Inflammatory macrophage (primary cell): ENCODE results near the gene PRDM16.
"Not testable (repeated sequence)": the region's sequence is repeated elsewhere in the genome, so short reads cannot be mapped to it uniquely, and the experiment has no call there.

Source experiments
- DNase-seq, 2 donors: peaks; one replicate each; pipeline ENCODE4 v3.0.0-alpha.2; 2020 to 2022

The PRDM16 gene

GRCh38 chr1:3267550-3268270 is 198.7 kb downstream of the PRDM16 start:
- DNase-seq = no peak

DNA sequence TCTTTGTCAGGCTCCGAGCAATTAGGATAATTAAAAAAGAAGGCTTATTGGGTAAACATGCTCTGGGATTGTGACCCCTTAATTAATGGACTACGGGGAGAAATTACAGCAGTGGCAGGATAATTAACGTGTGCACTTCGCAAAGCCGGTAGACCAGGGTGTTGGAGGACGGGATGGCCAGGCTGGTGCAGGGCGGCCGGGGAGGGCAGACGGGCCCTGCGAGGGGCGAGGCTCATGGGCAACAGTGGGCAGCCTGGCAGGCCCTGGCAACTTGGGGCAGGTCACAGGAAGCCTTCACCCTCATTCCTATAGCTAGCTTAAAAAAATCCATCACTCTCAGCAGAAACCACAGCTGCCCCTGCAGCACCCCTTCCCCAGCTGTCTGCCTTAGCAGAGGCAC is 199.3 kb downstream of the PRDM16 start:
- no peak for DNase-seq

- DNase-seq = no peak
Observed at GRCh38 chr1:3270403-3271245, 201.6 kb downstream of the PRDM16 start.

GRCh38 chr1:3271866-3272265 is 202.9 kb downstream of the PRDM16 start:
- DNase-seq = no peak

GRCh38 chr1:3272321-3273045 is 203.5 kb downstream of the PRDM16 start:
- no peak for DNase-seq

GRCh38 chr1:3273447-3273846 is 204.4 kb downstream of the PRDM16 start:
- no peak for DNase-seq

- DNase-seq = no peak
Observed at GRCh38 chr1:3274972-3275371, 206.0 kb downstream of the PRDM16 start.

- no peak for DNase-seq
Observed at GRCh38 chr1:3275471-3276340, 206.7 kb downstream of the PRDM16 start.

- DNase-seq = no peak
Observed at GRCh38 chr1:3276341-3276800, 207.4 kb downstream of the PRDM16 start.

GRCh38 chr1:3277011-3277471 is 208.0 kb downstream of the PRDM16 start:
- DNase-seq = no peak

DNA sequence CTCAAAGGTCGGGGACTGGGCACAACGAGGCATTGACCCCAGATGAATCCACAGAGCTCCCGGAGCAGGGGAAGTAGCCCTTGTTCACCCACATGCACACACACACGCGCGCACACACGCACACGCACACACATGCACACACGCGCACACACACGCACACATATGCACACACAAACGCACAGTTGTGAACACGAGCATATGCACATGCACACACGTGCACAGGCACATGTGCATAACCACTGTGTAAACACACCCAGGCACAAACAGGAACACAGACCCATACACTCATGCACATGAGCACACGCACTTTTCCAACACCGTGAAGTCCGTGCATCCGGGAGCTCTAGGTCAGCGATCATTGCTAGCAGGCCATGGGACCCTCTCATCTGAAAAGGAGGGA is 208.6 kb downstream of the PRDM16 start:
- no peak for DNase-seq

DNA sequence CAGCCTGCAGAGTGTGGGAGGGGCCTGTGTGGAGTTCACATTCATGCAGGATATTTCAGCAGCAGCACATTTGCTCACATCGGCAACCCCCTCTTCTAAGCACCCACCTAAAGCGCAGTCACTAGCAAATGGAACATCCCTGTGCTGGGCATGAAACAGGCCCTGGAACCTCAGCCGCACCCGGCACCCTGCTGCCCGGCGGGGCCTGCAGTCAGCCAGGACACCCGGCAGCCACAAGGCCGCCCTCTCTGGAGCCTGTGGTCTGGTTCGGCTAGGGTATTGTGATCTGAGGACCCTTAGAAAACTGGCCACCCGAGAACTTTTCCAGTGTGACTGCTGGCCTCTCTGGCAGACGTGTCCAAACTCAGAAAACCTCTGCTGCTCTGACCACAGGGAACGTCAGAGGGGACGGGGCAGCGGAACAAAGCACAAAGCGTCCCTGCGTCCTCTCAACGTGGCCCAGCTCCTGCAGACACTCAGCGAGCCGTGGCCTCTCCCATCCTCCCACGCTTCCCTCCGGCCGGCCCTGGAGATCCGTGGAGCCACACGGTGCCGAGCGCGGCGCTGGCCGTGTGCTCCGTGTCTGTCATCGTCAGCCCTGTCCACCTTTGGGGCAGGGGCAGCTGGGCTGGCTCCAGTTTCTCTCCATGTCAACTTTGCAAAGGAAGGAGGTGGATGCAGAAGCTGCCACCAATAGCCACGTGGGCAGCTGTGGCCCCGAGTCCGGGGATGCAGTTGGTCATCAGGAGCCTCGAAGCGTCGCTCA is 209.6 kb downstream of the PRDM16 start:
- no peak for DNase-seq

DNA sequence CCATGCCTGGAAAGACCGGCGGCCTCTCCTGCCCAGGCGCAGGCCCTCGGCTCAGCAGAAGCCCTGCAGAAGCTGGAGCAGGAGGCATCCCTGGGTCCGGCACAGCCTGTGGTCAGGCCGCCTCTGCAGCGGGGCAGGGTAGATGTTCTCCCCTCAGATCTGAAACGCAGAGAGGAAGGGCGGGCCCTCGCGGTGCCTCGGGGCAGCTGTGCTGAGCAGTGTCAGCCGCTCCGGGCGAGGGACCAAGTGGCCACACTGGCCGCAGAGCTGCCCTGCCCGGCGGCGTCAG is 210.1 kb downstream of the PRDM16 start:
- no peak for DNase-seq

DNA sequence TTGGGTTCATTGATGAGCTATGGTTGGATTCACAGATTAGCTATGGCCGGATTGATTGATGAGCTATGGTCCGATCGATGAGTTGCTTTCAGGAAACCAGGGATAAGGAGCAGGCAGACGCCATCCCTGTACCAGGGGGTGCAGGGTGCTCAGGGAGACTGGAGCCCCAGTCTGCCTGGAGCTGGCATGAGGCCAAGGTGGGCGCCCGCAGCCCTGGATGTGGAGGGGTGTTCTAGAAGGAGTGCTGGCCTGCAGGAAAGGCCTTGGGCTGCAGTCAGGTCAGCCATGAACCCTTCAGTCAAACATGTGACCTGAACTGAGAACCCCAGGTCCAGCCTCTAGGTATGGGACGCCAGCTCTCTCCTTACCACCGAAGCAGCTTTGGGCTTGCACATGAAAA is 212.7 kb downstream of the PRDM16 start:
- no peak for DNase-seq

DNA sequence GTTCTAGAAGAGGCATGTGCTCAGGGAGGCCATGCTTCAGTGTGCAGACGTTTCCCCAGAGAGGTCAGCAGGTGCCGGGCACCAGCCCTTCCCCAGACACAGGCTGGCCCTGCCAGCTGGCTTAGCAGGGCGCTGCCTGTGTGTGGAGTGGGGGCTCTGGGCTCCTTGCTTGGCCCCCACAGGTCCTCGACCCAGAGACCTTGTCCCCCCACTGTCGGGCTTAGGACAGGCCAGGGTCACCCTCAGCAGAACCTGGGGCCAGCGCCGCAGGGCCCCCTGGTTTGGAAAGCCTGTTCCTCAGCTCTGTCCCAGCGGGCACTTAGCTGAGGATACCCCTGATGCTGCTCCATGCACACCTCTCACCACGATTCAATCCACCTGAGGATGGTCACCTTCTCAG is 213.2 kb downstream of the PRDM16 start:
- DNase-seq = no peak

GRCh38 chr1:3282656-3283430 is 213.8 kb downstream of the PRDM16 start:
- DNase-seq = no peak

- peak in 1 of 2 donors; percentile 17 for DNase-seq
Observed at GRCh38 chr1:3283849-3284248, 214.8 kb downstream of the PRDM16 start.

DNA sequence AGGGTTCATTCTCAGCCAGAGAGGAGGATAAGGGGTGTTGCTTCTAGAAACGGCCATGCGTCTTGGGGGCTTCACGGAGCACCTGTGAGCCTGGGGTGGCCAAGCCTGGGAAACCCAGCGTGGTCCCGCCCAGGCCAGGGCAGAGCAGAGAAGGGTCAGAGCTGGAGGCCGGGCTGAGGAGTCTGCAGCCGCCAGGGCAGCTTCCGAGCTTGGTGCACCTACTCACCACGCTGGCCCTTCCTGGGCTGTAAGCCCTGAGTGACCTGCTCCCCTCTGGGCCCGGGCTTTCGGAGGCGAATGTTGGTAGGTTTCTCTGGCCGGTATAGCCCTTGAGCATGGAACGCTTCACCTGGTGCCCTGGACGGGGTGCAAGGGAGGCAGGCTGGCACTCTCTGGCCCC is 215.7 kb downstream of the PRDM16 start:
- DNase-seq = no peak

- no peak for DNase-seq
Observed at GRCh38 chr1:3285106-3285740, 216.2 kb downstream of the PRDM16 start.

DNA sequence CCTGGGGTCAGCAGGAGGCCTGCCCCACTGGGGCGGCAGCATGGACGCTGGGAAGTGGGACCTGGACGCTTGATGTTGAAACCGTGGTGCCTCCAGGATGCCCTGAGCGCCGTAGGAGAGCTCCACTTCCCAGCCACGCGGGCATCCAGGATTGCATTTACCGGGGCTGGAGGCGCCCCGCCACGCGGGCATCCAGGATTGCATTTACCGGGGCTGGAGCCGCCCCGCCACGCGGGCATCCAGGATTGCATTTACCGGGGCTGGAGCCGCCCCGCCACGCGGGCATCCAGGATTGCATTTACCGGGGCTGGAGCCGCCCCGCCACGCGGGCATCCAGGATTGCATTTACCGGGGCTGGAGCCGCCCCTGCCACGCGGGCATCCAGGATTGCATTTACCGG is 218.1 kb downstream of the PRDM16 start:
- not testable (repeated sequence) for DNase-seq
